GM23248 (cell line): ENCODE results near the gene CELA3B. TPM values are rescaled to one million over a fixed set of nuclear protein-coding genes. Genes with fewer than 3 reads are reported as not detected.
"Not testable (repeated sequence)": the region's sequence is repeated elsewhere in the genome, so short reads cannot be mapped to it uniquely, and the experiment has no call there.

Experiments
- DNase-seq: peaks from one replicate; pipeline ENCODE4 v3.0.0-alpha.2; 2015
- H2AFZ ChIP-seq: fragments of 200-600 bp; sonication (generic); 2 replicates; pipeline ENCODE4 v1.6.1; 2016; ENCODE audit warnings: antibody characterized with exemption
- H3F3A ChIP-seq: fragments of 200-600 bp; sonication (generic); 2 replicates; pipeline ENCODE4 v1.6.1; 2016; ENCODE audit warnings: mild to moderate bottlenecking, antibody characterized with exemption, mixed run types; ENCODE audit not compliant: insufficient read depth
- H3K27ac ChIP-seq: fragments of 200-600 bp; sonication (generic); 2 replicates; pipeline ENCODE4 v1.5.1; 2016; ENCODE audit warnings: mild to moderate bottlenecking
- H3K27me3 ChIP-seq: fragments of 200-600 bp; sonication (generic); replicated peaks from 2 replicates; pipeline ENCODE4 v1.6.1; 2016; ENCODE audit warnings: mild to moderate bottlenecking; ENCODE audit not compliant: insufficient read depth
- H3K36me3 ChIP-seq: fragments of 200-600 bp; sonication (generic); 2 replicates; pipeline ENCODE4 v1.6.1; 2016; ENCODE audit warnings: low read depth, mild to moderate bottlenecking
- H3K4me1 ChIP-seq: fragments of 200-600 bp; sonication (generic); 2 replicates; pipeline ENCODE4 v1.6.1; 2016; ENCODE audit warnings: mild to moderate bottlenecking; ENCODE audit not compliant: insufficient read depth
- H3K4me2 ChIP-seq: fragments of 200-600 bp; sonication (generic); one replicate; pipeline ENCODE4 v1.6.1; 2016; ENCODE audit warnings: mild to moderate bottlenecking; ENCODE audit not compliant: unreplicated experiment
- H3K4me3 ChIP-seq: fragments of 200-600 bp; sonication (generic); 2 replicates; pipeline ENCODE4 v1.5.1; 2016; ENCODE audit warnings: mild to moderate bottlenecking
- H3K79me2 ChIP-seq: fragments of 200-600 bp; sonication (generic); 2 replicates; pipeline ENCODE4 v1.6.1; 2016; ENCODE audit warnings: mild to moderate bottlenecking; ENCODE audit not compliant: insufficient read depth
- H3K9ac ChIP-seq: fragments of 200-600 bp; sonication (generic); 2 replicates; pipeline ENCODE4 v1.6.1; 2016; ENCODE audit warnings: mild to moderate bottlenecking
- H3K9me2 ChIP-seq: fragments of 200-600 bp; sonication (generic); 2 replicates; pipeline ENCODE4 v1.6.1; 2016; ENCODE audit warnings: mixed run types, mild to moderate bottlenecking, moderate library complexity; ENCODE audit not compliant: insufficient read depth
- H3K9me3 ChIP-seq: fragments of 200-600 bp; sonication (generic); one replicate; pipeline ENCODE4 v1.6.1; 2017; ENCODE audit warnings: low read depth
- H4K20me1 ChIP-seq: fragments of 200-600 bp; sonication (generic); 2 replicates; pipeline ENCODE4 v1.6.0; 2016; ENCODE audit not compliant: insufficient read depth
- EZH2 ChIP-seq: fragments of 200-600 bp; sonication (generic); IDR thresholded peaks from 2 replicates; pipeline ENCODE4 v1.6.1; 2018; ENCODE audit warnings: antibody characterized with exemption, mild to moderate bottlenecking; ENCODE audit not compliant: insufficient read depth, poor library complexity, severe bottlenecking
- EZH2phosphoT487 ChIP-seq: fragments of 200-600 bp; sonication (generic); IDR thresholded peaks from 2 replicates; pipeline ENCODE4 v1.6.1; 2018; ENCODE audit warnings: antibody characterized with exemption, moderate library complexity, mild to moderate bottlenecking, low read depth; ENCODE audit not compliant: insufficient read depth
- WGBS, 2 experiments: methylation state at CpG; one replicate each; pipeline ENCODE4 v1.1.6; 2015 to 2017; ENCODE audit warnings: low lambda C conversion rate in 2 of 2, low coverage in 1 of 2; ENCODE audit errors: missing lambda C conversion rate in 2 of 2; 5-methylcytosine and 5-hydroxymethylcytosine counted together
- in situ Hi-C: fragments of 300-500 bp; cut with MboI; formaldehyde crosslinking; loops from 2 replicates; pipeline ENCODE4 v1.15.0; 2020
- polyA plus RNA-seq: library from polyadenylated mRNA; unstranded; fragments of >200 nt; fragmentation: Nextera tagmentation; extraction: Ambion mirVana; gene quantifications from 2 replicates; pipeline ENCODE4 v1.2.1, GENCODE V29; 2016
- total RNA-seq: library from RNA; depleted of rRNA; stranded (reverse); fragments of >200 nt; shearing (Covaris generic); gene quantifications from 2 replicates; pipeline ENCODE4 v1.2.3, GENCODE V29; 2014

Gene CELA3B
- total and polyA plus RNA-seq, 2 experiments from 2014 or later = not detected

GRCh38 chr1:22030057-22030456 lies 53.2 kb downstream of the CELA3B start:
- Histone ChIP-seq H3K9me3 (no peaks in the 10 kb centered on the region), H3K79me2 (0 out of 2 replicates have a peak, but pooled peaks cover 15% of the 10 kb centered on the region), H3K27me3 (no peaks in the 10 kb centered on the region), H2AFZ (no peak overlapping the region), H4K20me1 (no peaks in the 10 kb centered on the region), H3K9me2 (no peaks in the 10 kb centered on the region), H3K36me3 (no peaks in the 10 kb centered on the region), H3K4me1 (no peaks in the 10 kb centered on the region), H3F3A (0 out of 2 replicates have a peak, but pooled peaks cover 2% of the 10 kb centered on the region), H3K27ac (no peak overlapping the region), H3K4me3 (no peak overlapping the region), H3K4me2 (no peak overlapping the region), H3K9ac (no peak overlapping the region)
- TF ChIP-seq EZH2phosphoT487 (no peak), EZH2 (no peak)
- no peak for DNase-seq
- in situ Hi-C loops = no loop called here
- 64 to 65% methylated on average over 4 of the region's 4 CpGs for WGBS, 2 experiments

- H3K4me2 ChIP-seq = no peak overlapping the region
- no peaks in the 10 kb centered on the region for H4K20me1 ChIP-seq
- no peak overlapping the region for H3K4me3 ChIP-seq
- in situ Hi-C loops = no loop called here
- H3K4me1 ChIP-seq = no peaks in the 10 kb centered on the region
- H3K27me3 ChIP-seq = no peaks in the 10 kb centered on the region
- WGBS, 2 experiments = 71 to 76% methylated on average over 3 of the region's 3 CpGs
- no peak overlapping the region for H3K9ac ChIP-seq
- H3K27ac ChIP-seq = no peak overlapping the region
- no peak overlapping the region for H2AFZ ChIP-seq
- H3K9me3 ChIP-seq = no peaks in the 10 kb centered on the region
- DNase-seq = no peak
- no peaks in the 10 kb centered on the region for H3F3A ChIP-seq
- H3K9me2 ChIP-seq = no peaks in the 10 kb centered on the region
- TF ChIP-seq EZH2 (no peak), EZH2phosphoT487 (no peak)
- H3K36me3 ChIP-seq = no peaks in the 10 kb centered on the region
- 0 out of 2 replicates have a peak, but pooled peaks cover 15% of the 10 kb centered on the region for H3K79me2 ChIP-seq
These were observed 53.7 kb downstream of the CELA3B start for GRCh38 chr1:22030473-22030872.

- Histone ChIP-seq H3K4me1 (no peaks in the 10 kb centered on the region), H3K9me3 (no peaks in the 10 kb centered on the region), H3K9ac (no peak overlapping the region), H3K4me3 (no peak overlapping the region), H3K79me2 (0 out of 2 replicates have a peak, but pooled peaks cover 9% of the 10 kb centered on the region), H3K27ac (no peak overlapping the region), H4K20me1 (no peaks in the 10 kb centered on the region), H3K4me2 (no peak overlapping the region), H3K36me3 (no peaks in the 10 kb centered on the region), H3K9me2 (no peaks in the 10 kb centered on the region), H2AFZ (no peak overlapping the region), H3K27me3 (no peaks in the 10 kb centered on the region), H3F3A (no peaks in the 10 kb centered on the region)
- no peak for TF ChIP-seq EZH2
- no peak for TF ChIP-seq EZH2phosphoT487
- WGBS, 2 experiments = 79 to 88% methylated on average over 8 of the region's 8 CpGs
- in situ Hi-C loops = no loop called here
- DNase-seq = no peak
These were observed 54.6 kb downstream of the CELA3B start for GRCh38 chr1:22031214-22031962.

GRCh38 chr1:22034834-22035233 lies 58.0 kb downstream of the CELA3B start:
- DNase-seq, H3K9ac ChIP-seq, in situ Hi-C loops, H3K79me2 ChIP-seq, H3K4me3 ChIP-seq, H3K36me3 ChIP-seq, H3F3A ChIP-seq, H3K4me1 ChIP-seq, H3K4me2 ChIP-seq, H3K9me3 ChIP-seq, H3K27ac ChIP-seq, H2AFZ ChIP-seq, H4K20me1 ChIP-seq, H3K9me2 ChIP-seq, H3K27me3 ChIP-seq: not testable (repeated sequence)
- WGBS, 2 experiments = 65 to 66% methylated on average over 5 of the region's 5 CpGs

- no peak overlapping the region for H3K4me2 ChIP-seq
- no peaks in the 10 kb centered on the region for H3K9me2 ChIP-seq
- peaks cover 9% of the 10 kb centered on the region for H3K4me1 ChIP-seq
- no peaks in the 10 kb centered on the region; the same call in 1 of the 2 replicates for H3F3A ChIP-seq
- H3K9me3 ChIP-seq = no peaks in the 10 kb centered on the region
- in situ Hi-C loops = no loop called here
- DNase-seq = no peak
- no peak for TF ChIP-seq EZH2
- no peak for TF ChIP-seq EZH2phosphoT487
- WGBS, 2 experiments = 46 to 48% methylated on average over 7 of the region's 7 CpGs
- H3K4me3 ChIP-seq = no peak overlapping the region
- no peak overlapping the region for H3K9ac ChIP-seq
- no peaks in the 10 kb centered on the region for H3K36me3 ChIP-seq
- peak overlapping the region; percentile 35; the same call in 1 of the 2 replicates for H2AFZ ChIP-seq
- H4K20me1 ChIP-seq = no peaks in the 10 kb centered on the region
- no peaks in the 10 kb centered on the region for H3K27me3 ChIP-seq
- 0 out of 2 replicates have a peak overlapping the region, but pooled peaks have one; percentile 5 for H3K27ac ChIP-seq
- no peaks in the 10 kb centered on the region for H3K79me2 ChIP-seq
These were observed 60.7 kb downstream of the CELA3B start for GRCh38 chr1:22037520-22037919.
